ENCODE measurements around the gene PPFIA4.

DNA sequence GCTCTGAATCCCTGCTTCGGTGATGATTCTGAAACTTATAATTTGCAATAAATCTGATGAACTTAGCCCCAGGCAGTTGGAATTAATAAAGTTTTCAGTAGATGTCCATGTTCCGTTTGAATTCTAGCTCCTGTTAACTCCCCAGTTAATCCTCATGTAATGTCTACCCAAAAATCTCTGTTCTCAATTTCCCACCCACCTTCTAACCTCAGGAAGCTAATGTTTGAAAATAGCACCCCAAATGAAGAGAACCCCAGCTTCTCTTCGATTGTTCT is 55.9 kb downstream of the PPFIA4 start:
- TF ChIP-seq POLR2AphosphoS5 (IDR thresholded peaks at IDR 0.05; ENCODE audit: low read depth, low read length) (no peak), POLR2A (IDR thresholded peaks at IDR 0.05; ENCODE audit: low read depth, low read length) (no peak), SPI1 (IDR thresholded peaks at IDR 0.05; ENCODE audit: low read depth, low read length) (no peak), POU2F2 (IDR thresholded peaks at IDR 0.05; ENCODE audit: low read depth, low read length) (no peak), PAX5 (IDR thresholded peaks at IDR 0.05; ENCODE audit: insufficient read depth, low read length, severe bottlenecking) (no peak), TAF1 (IDR thresholded peaks at IDR 0.05; ENCODE audit: low read depth, low read length) (no peak)
